ENCODE measurements around the gene BRF1.
A peak's percentile ranks its signal among the peaks of the same experiment; 100 is the strongest.

BRF1 gene

DNA sequence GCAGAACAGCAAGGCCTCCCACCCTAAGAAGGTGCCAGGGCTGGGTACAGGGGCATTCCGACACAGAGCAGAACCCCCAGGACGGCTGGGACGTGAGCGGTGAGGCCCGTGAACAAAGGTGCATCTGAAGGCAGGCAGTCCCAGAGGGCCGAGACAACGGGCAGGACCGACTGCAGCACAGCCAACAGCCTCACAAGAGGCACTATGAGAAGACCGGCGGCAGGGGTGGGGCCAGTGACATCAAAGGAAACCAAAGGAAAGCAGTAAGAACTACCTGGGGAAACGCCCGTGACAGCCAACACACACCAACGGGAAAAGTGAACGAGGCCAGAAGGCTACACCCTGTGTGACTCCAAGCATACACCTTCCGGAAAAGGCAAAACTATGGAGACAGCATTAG, 43.3 kb downstream of the BRF1 start:
- no peak for DNase-seq

DNA sequence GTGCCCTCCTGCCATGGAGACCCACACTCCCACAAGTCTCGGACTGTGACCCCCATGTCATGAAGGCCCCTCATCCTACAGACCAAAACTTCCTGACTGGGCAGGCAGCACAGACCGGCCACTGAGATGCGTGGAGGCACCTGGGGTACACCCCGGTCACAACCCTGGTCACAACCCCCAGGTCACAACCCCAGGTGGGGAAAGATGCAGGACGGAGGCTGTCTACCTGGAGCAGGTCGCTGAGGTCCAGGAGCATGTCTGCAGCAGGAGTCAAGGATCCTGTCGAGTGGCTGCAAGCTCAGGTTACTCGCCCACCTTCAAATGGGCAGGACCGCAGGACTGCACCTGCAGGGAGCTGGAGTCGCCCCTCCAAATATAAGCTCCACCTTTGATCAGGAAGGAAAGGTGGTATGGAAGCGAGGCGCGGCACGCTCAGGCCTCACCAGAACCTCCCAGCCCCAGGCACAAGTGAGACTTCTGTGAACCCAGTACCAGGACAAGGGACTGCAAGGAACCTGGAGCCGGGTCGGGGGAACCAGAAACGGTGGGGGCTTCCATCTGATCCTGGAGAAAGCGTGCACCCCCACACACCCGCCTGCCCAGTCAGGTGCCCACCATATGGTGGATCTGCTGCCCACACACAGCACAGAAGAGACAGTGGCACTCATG, 44.4 kb downstream of the BRF1 start:
- no peak for DNase-seq

DNA sequence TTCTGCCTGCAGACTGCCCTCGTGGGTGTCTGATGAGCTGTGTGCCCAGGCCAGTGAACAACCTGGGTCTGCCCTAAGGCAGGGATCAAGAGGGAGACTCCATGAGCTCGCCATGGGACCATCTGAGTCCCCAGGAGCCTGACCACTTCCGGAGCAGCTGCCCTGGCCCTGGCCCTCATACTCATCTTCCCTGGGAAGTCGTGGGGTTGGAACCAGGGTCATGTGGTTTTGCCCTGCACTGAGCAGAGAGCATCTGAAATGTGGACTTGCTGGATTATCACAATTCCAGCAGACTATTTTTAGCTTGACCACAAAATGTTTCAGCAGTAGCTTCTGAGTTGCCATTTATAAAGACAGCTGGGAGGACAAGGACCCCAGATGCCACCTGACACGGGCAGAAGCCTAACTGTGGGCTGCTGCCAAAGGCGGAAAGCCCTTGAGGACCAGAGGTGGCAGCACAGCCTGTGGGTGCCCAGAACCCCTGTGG, 45.7 kb downstream of the BRF1 start:
- DNase-seq = no peak

DNA sequence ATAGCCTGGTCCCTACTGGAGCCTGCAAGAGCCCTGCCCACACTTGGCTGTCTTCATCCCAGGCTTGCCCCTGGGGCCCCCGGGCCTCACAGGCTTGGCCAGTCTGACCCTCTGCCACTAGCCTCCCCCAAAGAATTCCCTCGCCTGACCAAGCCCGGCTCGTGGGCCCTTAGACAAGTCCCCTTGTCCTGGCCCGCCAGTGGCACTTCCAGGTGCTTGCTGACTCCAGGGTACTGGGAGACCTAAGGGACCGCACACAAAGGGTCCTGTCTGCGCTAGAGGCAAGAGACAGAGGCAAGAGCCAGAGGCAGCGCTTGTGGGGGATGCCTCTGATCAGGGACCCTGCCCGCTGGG, 47.5 kb downstream of the BRF1 start:
- no peak for DNase-seq

DNA sequence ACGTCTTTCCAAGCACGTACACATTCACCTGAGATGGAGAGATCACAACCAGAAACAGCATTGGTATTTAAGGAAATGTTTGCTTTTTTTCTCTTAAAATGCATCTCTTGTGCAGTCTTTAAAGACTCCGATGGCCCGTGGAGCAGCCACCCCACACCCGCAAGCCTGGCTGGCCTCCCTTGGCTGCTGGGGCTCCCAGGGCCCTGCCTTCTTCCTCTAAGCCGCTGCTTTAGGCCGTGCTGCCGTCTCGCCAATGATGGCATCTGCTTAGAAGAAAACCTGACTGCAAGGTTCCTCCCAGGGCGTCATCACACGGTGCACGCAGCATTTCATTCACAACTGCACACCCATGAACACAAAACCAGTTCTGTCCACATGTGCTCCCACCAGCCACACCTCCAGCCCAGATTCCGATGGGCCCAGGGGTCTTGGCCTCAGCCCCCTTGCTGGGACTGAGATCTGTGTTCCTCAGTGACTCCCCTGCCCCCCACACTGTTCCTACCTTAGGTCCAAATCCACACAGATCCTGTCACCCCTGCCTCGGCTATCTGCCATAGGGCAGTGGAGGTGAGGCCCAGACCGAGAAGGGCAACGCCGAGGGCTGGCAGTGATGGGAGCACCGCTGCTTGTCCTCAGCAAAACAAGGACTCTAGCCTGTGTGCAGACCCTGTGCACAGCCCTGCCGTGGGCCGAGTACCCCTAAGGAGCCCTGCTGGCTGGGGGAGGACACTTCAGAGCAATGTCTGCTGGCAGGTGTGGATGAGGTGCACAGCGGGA, 48.1 kb downstream of the BRF1 start:
- DNase-seq = no peak

DNA sequence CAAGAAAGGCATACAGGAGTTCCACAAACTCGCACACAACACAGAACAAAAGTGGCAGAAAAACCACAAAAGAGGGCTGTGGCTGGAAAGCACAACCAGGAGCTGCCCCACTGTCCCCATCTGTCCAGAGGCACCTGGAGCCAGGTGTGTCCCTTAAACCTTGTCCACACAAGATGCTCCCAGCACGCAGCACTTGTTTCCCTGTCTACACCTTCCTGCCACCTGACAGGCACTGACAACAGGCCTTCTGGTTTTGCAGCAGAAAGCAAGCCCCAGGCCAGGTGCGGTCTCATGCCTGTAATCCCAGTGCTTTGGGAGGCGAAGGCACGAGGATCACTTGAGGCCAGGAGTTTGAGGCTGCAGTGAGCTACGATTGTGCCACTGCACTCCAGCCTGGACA, 48.9 kb downstream of the BRF1 start:
- no peak for DNase-seq

DNA sequence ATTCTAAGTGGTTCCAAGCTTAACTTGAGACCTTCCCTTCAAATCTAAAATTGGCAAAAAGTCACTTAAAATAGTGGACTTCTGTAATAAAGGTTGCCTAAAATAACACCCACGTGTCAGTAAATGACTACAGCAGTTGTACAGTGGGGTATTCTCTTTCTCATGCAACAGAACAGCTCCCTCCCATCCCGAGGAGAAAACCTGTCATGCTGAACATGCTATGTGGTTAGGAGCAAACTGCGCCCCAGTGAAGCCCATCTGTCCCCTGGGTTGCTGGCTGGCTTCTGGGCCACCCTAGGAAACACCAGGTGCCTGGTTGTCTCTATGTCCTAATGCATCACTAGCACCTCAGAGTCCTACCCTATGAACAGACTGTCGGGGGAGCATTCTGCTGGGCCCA, 49.8 kb downstream of the BRF1 start:
- DNase-seq = no peak

DNA sequence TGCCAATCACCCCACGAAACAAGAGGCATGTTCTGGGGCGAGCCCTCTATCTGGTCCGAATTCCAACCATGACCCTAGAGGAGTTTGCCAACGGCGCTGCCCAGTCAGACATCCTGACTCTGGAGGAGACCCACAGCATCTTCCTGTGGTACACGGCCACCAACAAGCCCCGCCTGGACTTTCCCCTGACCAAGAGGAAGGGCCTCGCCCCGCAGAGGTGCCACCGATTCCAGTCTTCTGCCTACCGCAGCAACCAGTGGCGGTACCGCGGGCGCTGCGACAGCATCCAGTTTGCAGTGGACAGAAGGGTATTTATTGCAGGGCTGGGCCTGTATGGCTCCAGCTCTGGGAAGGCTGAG, 50.8 kb downstream of the BRF1 start:
- no peak for DNase-seq

DNA sequence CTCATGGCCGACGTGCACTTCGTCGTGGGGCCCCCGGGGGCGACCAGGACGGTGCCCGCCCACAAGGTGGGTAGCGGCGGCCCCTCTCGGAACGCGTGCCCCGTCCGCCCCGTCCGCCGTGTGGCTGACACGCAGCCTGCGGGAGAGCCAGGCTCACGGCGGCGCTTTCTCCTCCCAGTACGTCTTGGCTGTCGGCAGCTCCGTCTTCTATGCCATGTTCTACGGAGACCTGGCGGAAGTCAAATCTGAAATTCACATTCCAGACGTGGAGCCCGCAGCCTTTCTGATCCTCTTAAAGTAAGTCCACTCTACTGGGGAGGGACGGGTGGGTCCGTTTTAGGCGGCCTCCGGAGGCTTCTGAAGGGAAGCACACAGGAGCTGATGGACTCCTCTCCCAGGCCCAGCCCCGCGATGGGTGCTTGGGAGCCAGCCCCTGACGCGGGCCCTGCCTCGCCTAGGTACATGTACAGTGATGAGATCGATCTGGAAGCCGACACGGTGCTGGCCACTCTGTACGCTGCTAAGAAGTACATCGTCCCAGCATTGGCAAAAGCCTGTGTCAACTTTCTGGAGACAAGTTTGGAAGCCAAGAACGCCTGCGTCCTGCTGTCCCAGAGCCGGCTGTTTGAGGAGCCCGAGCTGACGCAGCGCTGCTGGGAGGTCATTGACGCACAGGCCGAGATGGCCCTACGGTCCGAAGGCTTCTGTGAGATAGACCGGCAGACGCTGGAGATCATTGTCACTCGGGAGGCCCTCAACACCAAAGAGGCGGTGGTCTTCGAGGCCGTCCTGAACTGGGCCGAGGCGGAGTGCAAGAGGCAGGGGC, 51.4 kb downstream of the BRF1 start:
- DNase-seq = no peak

DNA sequence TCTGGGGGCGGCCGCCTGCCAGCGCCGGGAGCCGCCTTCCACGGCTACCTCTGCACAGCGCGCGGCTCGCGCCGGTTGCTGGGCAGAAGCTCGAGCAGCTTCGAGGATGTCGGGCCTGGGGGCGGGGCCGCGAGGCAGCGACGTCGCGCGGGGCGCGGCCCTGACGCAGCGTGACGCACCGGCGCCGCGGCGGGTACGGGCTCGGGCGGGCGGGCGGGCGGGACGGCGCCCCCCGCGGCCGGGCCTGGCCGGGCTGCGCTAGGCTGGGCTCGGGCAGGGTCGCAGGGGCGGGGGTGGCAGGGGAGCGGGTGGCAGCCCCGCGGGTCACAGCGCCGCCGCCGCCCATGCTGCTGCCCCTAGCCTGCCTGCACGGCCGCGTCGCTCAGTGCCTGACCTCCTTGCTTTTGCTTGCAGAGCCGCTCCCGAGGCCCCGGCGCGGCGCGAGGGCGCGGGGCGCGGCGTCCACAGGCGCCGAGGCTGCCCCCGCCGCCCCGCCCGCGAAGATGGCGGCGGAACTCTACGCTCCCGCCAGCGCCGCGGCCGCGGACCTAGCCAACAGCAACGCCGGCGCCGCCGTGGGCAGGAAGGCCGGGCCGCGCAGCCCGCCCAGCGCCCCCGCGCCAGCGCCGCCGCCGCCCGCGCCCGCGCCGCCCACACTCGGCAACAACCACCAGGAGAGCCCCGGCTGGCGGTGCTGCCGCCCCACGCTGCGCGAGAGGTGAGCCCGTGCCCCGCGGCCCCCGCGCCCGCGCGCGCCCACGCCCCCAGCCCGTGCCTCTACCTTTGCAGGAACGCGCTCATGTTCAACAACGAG, 52.2 kb downstream of the BRF1 start, which contains the start of gene BTBD6:
BTBD6 (plus strand) TSS at position 166 of the 814 bp plus-strand sequence; CDS start at position 345, 179 bp downstream.
- DNase-seq = peak; percentile 84

DNA sequence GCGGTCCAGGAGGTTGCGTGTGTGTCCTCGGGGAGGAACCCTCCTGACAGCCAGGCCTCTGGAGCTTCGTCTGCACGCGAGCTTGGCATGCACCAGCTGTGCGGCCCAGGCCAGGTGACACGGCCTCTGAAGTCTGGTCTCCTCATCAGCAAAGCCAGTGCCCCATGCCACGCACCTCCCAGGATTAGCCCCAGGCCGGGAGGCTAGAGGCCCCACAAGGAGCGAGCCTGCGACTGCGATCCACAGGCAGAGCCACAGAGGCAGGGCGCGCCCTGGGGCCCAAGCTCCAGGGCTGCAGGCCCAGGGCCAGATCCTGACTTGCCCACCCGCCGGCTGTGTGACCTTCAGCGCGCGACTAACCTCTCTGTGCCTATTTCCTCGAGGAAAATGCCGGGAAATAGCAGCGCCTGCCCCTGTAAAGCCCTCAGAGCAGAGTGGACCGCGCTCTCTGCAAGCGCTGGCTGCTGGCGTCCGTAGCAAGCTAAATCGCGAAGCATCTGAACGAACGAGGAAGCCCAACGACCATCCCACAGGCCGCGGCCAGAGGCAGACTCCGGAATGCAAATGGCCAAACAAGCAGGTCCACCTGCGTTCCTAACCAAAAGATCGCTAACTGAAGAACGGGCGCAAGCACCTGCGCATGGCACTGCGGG, 53.0 kb downstream of the BRF1 start:
- DNase-seq = no peak

DNA sequence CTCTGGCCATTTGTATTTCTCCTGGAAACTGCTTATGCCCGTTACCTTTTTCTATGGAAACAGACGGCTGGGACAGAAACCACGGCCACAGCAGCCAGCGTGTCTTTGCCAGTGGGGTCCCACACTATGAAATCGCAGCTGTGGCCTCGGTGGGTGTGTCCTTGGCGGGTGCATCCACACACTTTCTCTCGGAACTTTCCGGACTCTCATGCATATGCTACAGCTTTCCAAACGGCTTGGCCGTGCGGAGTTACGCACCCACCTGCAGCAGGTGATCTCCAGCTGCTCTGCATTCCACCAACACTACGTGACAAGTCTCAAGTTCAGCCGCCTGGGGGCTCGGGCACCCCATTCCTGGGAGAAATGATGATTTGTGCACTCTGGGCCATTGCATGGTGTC, 53.8 kb downstream of the BRF1 start:
- no peak for DNase-seq

DNA sequence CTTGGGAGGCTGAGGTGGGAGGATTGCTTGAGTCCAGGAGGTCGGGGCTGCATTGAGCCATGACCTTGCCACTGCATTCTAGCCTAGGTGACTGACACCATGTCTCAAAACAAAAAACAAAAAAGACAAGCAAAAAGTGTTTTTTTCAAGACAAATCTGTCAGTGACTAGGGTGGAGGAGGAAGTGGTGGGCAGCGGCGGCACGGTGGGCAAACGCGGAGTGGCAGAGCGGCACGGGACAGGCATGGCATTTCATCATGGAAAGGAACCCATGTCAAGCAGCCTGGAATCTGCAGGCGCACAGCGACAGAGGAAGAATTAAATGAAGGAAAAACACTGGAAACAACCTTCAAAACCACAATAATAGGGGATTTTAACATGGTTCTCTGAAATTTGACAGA, 56.5 kb downstream of the BRF1 start:
- DNase-seq = no peak

DNA sequence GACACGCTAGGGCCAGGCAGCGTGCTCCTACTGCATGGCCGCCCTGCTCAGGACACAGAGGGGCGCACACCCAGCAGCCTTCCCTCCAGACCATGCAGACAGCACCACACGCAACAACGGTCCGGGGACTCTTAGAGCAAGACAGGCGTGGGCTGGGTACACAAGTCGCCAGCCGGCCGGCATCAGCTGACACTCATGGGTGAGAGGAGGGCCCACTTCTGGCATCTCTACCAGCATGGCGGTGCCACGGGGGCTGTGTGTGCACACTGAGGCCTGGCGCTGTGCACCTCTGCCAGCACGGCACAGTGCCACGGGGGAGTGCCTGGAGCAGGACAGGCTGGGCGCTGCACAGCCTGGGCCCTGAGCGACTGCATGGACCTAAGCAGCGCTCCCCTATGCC, 59.2 kb downstream of the BRF1 start:
- no peak for DNase-seq

DNA sequence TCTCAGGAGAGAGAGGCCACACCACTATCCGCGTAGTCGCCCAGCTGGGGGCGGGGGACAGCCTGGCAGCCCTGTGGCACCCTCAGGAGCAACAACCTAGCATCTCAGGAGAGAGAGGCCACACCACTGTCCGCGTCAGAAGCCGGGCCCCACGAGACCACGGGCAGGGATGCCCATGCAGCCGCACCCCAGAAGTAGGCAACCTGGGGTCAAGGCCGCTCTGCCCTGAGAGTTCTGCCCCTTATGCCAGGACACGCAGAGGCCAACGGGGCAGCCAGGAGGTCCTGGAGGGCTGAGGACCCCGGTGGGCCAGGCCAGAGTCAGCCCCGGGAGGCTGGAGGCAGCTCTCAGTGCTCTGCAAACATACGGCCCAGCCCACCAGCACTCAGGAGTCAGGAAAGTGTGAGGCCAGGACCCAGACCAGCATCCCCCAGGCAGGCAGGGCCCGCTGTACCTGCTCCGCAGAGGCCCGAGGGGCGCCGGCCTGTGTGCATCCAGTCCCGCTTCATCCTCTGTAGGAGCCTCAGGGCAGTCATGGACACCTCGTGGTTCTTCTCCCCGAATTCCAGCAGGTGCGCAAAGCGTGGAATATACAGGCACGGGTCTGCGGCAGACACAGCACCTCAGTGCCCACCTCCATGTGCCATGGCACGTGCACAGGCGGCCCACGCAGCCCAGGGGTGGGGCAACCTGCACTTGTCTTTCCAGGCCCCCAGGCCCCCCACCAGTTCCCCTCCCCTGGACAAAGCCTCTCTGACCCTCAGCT, 59.8 kb downstream of the BRF1 start:
- DNase-seq = no peak

DNA sequence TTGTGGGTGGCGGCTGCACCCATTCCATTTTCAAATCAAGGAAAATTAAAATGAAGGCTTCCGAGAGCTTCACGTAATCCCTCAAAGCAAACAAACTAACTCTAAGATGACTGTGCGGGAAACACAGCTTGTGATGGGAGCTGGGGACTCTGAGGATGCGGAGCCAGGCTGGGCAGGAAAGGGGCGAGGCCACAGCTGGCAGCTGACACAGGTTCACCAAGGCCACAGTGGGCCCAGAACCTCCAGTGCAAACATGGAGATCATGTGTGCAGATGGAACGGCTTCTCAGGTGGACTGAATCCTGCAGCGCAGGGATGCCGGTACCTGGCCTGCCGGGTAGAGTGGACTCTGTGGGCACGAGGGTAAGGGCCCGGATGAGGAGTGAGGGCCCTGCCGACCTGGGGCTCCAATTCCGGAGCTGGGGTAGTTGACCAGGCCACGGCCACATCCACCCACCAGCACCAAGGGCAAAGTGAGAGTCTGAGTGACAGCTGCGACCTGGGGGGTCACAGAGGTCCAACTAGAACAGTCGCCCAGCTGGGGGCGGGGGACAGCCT, 71.6 kb downstream of the BRF1 start:
- no peak for DNase-seq

DNA sequence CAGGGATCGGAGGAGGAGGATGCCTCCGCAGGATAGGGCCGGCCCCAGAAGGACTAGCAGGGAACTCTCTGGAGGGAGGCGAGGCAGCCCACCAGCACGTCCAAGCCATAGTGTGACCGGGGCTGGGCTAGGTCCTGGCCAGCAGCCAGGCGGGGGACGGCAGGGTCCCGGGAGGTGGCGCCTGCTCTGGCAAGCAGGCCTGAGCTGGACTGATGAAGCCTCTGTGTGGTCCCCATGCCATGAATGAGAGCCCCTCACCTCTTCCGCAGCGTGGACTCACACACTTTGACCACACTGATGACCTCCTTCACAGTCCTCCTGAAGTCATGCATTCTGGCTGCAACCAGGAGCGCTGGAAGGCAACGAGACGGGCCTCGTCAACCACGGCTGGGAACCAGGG, 72.2 kb downstream of the BRF1 start:
- DNase-seq = no peak

DNA sequence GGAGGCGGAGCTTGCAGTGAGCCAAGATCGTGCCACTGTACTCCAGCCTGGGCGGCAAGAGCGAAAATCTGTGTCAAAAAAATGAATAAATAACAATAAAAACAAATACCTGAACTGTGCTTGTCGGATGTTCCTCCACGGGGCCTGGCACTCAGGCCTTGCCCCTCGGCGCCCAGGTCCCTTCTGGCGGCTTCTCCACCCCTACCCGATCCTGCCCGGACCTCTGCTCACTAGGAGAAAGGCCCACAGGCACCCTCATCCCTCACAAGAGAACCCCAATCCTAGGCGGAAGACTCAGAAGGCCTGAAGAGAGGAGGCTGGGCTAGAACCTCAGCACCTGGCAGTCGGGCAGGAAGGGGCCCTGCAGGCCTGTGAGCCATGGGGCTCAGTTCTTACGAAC, 73.5 kb downstream of the BRF1 start:
- DNase-seq = no peak

DNA sequence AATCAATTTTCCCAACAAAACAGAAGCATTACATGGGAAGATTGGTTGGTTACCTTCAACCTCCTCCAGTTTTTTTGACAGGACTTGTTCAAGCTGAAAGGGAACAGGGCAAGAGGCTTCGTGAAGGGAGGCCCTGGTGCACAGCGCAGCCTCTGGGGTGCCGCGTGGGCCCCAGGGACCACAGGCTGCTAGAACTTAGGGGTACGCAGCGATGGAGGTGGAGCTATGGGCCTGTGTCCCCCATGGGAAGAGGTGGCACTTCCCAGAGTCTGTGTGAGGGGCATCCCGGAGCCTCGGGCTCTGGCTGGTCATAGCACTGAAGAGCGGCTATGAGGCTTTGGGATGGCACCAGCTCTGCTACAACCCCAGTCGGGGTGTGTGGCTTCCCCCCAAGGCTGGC, 74.6 kb downstream of the BRF1 start:
- no peak for DNase-seq

DNA sequence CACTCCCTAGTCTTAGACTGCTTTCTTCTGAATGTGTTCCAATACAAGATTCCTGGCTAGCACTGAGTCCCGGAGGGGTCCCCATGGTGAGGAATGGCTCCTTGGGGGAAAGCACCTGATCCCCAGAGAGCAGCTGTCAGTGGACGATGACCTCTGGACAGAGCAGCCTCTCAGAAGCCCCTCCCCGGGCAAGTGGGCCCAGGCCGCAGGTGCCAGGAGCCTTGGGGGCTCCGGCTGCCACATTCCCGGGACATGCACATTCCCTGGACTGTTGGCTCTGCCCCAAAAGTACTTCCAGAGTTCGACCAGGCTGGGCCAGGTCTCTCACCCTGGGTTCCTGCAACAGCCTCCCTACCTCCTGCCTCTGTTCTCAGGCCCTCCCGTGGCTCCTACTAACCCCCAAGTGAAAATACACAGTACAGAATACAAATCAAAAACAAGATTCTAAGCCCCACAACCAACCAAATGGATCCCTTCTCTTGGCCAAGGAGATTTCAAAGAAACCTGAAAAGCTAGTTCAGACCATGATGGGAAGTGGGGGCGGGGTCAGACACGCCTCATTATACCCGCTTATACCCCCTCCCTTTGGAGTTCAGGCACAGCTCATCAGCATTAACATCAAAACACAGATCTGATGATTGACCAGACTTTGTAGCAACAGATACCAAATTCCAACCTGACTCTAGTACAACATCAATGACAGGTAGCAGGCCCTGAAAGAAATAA, 75.8 kb downstream of the BRF1 start:
- no peak for DNase-seq

Data from activated gamma-delta T cell treated with Interleukin-2 at 50 U/mL for 16 hours (primary cell).